Erythroblast (primary cell): ENCODE results near the gene SIL1.

Experiments used
- GATA1 ChIP-seq: IDR thresholded peaks from 2 replicates; pipeline ENCODE4 v1.6.1; 2011; ENCODE audit warnings: low read depth, mild to moderate bottlenecking, control low read depth, low read length, moderate library complexity
- POLR2A ChIP-seq: IDR thresholded peaks from 2 replicates; pipeline ENCODE4 v1.6.1; 2011; ENCODE audit warnings: mild to moderate bottlenecking, low read length

GRCh38 chr5:138996120-138996519, 202.0 kb downstream of the SIL1 start:
- TF ChIP-seq GATA1: no peak
- no peak for TF ChIP-seq POLR2A
